ENCODE results near the gene NCAN.

DNA sequence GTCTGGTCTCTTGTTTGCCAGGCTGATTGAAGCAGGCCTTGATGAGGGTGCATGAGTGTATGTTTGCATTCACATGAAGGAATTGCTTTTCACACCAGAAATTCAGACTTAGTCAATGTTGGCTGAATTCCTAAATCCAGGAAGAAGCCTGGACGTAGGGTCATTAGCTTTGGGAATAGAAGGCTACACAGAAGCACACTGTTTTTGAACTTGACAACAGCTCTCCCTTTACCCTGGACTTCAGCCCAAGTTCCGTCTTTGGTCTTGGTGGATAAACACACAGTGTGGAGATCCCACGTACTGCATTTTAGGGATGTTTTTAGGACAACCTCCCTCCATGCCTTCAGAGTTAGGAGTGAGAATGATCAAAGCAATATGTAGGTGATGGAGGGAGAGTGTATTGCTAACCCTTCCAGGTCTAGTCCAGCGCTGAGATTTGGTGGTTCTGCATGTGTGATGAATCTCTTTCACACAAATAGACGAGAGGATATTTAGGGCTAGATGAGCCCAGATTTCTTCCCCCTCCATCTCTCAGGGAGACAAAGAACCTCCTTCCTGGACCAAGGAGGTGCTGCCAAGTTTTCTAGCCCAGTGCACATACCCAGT is 38.5 kb downstream of the NCAN start:
- TF ChIP-seq, protein P1, sequence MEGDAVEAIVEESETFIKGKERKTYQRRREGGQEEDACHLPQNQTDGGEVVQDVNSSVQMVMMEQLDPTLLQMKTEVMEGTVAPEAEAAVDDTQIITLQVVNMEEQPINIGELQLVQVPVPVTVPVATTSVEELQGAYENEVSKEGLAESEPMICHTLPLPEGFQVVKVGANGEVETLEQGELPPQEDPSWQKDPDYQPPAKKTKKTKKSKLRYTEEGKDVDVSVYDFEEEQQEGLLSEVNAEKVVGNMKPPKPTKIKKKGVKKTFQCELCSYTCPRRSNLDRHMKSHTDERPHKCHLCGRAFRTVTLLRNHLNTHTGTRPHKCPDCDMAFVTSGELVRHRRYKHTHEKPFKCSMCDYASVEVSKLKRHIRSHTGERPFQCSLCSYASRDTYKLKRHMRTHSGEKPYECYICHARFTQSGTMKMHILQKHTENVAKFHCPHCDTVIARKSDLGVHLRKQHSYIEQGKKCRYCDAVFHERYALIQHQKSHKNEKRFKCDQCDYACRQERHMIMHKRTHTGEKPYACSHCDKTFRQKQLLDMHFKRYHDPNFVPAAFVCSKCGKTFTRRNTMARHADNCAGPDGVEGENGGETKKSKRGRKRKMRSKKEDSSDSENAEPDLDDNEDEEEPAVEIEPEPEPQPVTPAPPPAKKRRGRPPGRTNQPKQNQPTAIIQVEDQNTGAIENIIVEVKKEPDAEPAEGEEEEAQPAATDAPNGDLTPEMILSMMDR (IDR thresholded peaks at IDR 0.05; ENCODE audit: insufficient read depth, low read depth, low read length): no peak
- TF ChIP-seq EZH2 (IDR thresholded peaks at IDR 0.05; ENCODE audit: insufficient read depth, low read length): no peak

Data from astrocyte (in vitro differentiated cells and primary cell).